ENCODE results near the gene CDC40. TPM values are rescaled to one million over a fixed set of nuclear protein-coding genes. Genes with fewer than 3 reads are reported as not detected.

CDC40 gene
- 22.9 to 24.3 TPM (median 23.8 TPM) in 3 replicates for total RNA-seq

GRCh38 chr6:110180228-110181008 lies at the start of gene CDC40:
TSS of gene CDC40 (plus strand) at chr6:110180427. CDS start at chr6:110180445, 18 bp downstream.
- H3K27me3 Mint-ChIP-seq (ENCODE audit: low read depth), result no peaks in the 10 kb centered on the region
- H3K27ac Mint-ChIP-seq, result peak within 1 kb of the TSS; percentile 70
- no peaks in the 10 kb centered on the region for H3K36me3 Mint-ChIP-seq
- no peak within 1 kb of the TSS for H3K4me3 Mint-ChIP-seq
- no peaks in the 10 kb centered on the region for H3K9me3 Mint-ChIP-seq
- peaks cover 12% of the 10 kb centered on the region for H3K4me1 Mint-ChIP-seq
- no peak for TF ChIP-seq CTCF (IDR thresholded peaks at IDR 0.05; ENCODE audit: unreplicated experiment)
- DNase-seq (ENCODE audit: low spot score in 2 of 2, unreplicated experiment in 2 of 2), result peak in 1 of 2 experiments; percentile 60

GRCh38 chr6:110137924-110138887 lies 42.0 kb upstream of the CDC40 start:
- no peaks in the 10 kb centered on the region for H3K27me3 Mint-ChIP-seq (ENCODE audit: low read depth)
- TF ChIP-seq CTCF (IDR thresholded peaks at IDR 0.05; ENCODE audit: unreplicated experiment), result no peak
- H3K36me3 Mint-ChIP-seq, result peaks cover 63% of the 10 kb centered on the region
- no peak overlapping the region for H3K27ac Mint-ChIP-seq
- peaks cover 46% of the 10 kb centered on the region for H3K9me3 Mint-ChIP-seq
- H3K4me3 Mint-ChIP-seq, result no peak overlapping the region
- DNase-seq (ENCODE audit: low spot score in 2 of 2, unreplicated experiment in 2 of 2), result no peak
- H3K4me1 Mint-ChIP-seq, result no peaks in the 10 kb centered on the region

GRCh38 chr6:110139052-110139451 lies 41.2 kb upstream of the CDC40 start:
- no peaks in the 10 kb centered on the region for H3K27me3 Mint-ChIP-seq (ENCODE audit: low read depth)
- H3K27ac Mint-ChIP-seq, result no peak overlapping the region
- peaks cover 57% of the 10 kb centered on the region for H3K36me3 Mint-ChIP-seq
- no peak for TF ChIP-seq CTCF (IDR thresholded peaks at IDR 0.05; ENCODE audit: unreplicated experiment)
- no peak overlapping the region for H3K4me3 Mint-ChIP-seq
- H3K4me1 Mint-ChIP-seq, result no peaks in the 10 kb centered on the region
- peaks cover 38% of the 10 kb centered on the region for H3K9me3 Mint-ChIP-seq
- DNase-seq (ENCODE audit: low spot score in 2 of 2, unreplicated experiment in 2 of 2), result no peak

- Mint-ChIP-seq H3K4me3 (no peak overlapping the region), H3K27ac (no peak overlapping the region), H3K9me3 (peaks cover 29% of the 10 kb centered on the region), H3K27me3 (ENCODE audit: low read depth) (no peaks in the 10 kb centered on the region), H3K36me3 (peaks cover 56% of the 10 kb centered on the region), H3K4me1 (no peaks in the 10 kb centered on the region)
- no peak for DNase-seq (ENCODE audit: low spot score in 2 of 2, unreplicated experiment in 2 of 2)
- no peak for TF ChIP-seq CTCF (IDR thresholded peaks at IDR 0.05; ENCODE audit: unreplicated experiment)
Observed at GRCh38 chr6:110140650-110141049, 39.6 kb upstream of the CDC40 start.

GRCh38 chr6:110147870-110148269 lies 32.4 kb upstream of the CDC40 start:
- DNase-seq (ENCODE audit: low spot score in 2 of 2, unreplicated experiment in 2 of 2), result no peak
- Mint-ChIP-seq H3K9me3 (peaks cover 4% of the 10 kb centered on the region), H3K27me3 (ENCODE audit: low read depth) (no peaks in the 10 kb centered on the region), H3K4me1 (no peaks in the 10 kb centered on the region), H3K36me3 (peaks cover 21% of the 10 kb centered on the region), H3K4me3 (no peak overlapping the region), H3K27ac (peak overlapping the region; percentile 72)
- no peak for TF ChIP-seq CTCF (IDR thresholded peaks at IDR 0.05; ENCODE audit: unreplicated experiment)

All from mesothelial cell of epicardium (in vitro differentiated cells).